ENCODE results near the gene ORM2. TPM values are rescaled to one million over a fixed set of nuclear protein-coding genes. Genes with fewer than 3 reads are reported as not detected.

The ORM2 gene
- total and polyA plus RNA-seq, 2 experiments from 2014 or later = 0.76 TPM

- Mint-ChIP-seq H3K4me1 (peaks cover 21% of the 10 kb centered on the region), H3K4me3 (peak overlapping the region; percentile 13; the same call in 1 of the 3 replicates), H3K9me3 (no peaks in the 10 kb centered on the region), H3K27ac (peak overlapping the region; percentile 96), H3K27me3 (ENCODE audit: insufficient read depth, low read depth, poor library complexity) (peaks cover 18% of the 10 kb centered on the region), H3K36me3 (ENCODE audit: low read depth) (peaks cover 80% of the 10 kb centered on the region)
- DNase-seq (ENCODE audit: low spot score) (no peak), ATAC-seq (no peak)
- no peaks in the 10 kb centered on the region for H3K4me1 ChIP-seq (ENCODE audit: insufficient read depth)
- H3K4me2 ChIP-seq = no peak overlapping the region
- H3K79me2 ChIP-seq (replicated peaks; ENCODE audit: insufficient read depth) = no peaks in the 10 kb centered on the region
- no peaks in the 10 kb centered on the region for H3K9me2 ChIP-seq (ENCODE audit: insufficient read depth)
- TF ChIP-seq ZNF331 (CRISPR knock-in tag; IDR thresholded peaks at IDR 0.05; ENCODE audit: low read depth) = no peak
- no peak for TF ChIP-seq POLR2AphosphoS5 (IDR thresholded peaks at IDR 0.05; ENCODE audit: low read depth)
- no peak for TF ChIP-seq ETS1 (IDR thresholded peaks at IDR 0.05)
- no peak for TF ChIP-seq CTCF (conservative IDR thresholded peaks at IDR 0.05; ENCODE audit: low read depth in 2 of 2)
- no peak for TF ChIP-seq ZNF114 (CRISPR knock-in tag; IDR thresholded peaks at IDR 0.05)
- no peak for TF ChIP-seq JUNB (IDR thresholded peaks at IDR 0.05; ENCODE audit: unreplicated experiment)
- TF ChIP-seq ZNF462 (CRISPR knock-in tag; IDR thresholded peaks at IDR 0.05) = no peak
- no peak for TF ChIP-seq NANOG (IDR thresholded peaks at IDR 0.05; ENCODE audit: borderline replicate concordance)
- TF ChIP-seq CREB1 (CRISPR knock-in tag; IDR thresholded peaks at IDR 0.05; ENCODE audit: low read depth) = no peak
- no peak for TF ChIP-seq REST (IDR thresholded peaks at IDR 0.05; ENCODE audit: unreplicated experiment)
- no peak for TF ChIP-seq STAT1 (IDR thresholded peaks at IDR 0.05; ENCODE audit: unreplicated experiment)
- H3K4me3 ChIP-seq = no peak overlapping the region
- peaks cover 15% of the 10 kb centered on the region; the same call in 1 of the 2 replicates for H3K36me3 ChIP-seq (ENCODE audit: insufficient read depth)
- H3K27me3 ChIP-seq (ENCODE audit: insufficient read depth) = no peaks in the 10 kb centered on the region
- no peaks in the 10 kb centered on the region for H4K20me1 ChIP-seq (replicated peaks; ENCODE audit: insufficient read depth)
- no peaks in the 10 kb centered on the region for H3F3A ChIP-seq (replicated peaks; ENCODE audit: low read depth)
- peak overlapping the region; percentile 74; the same call in 1 of the 2 replicates for H3K27ac ChIP-seq (ENCODE audit: low read depth)
- H2AFZ ChIP-seq = no peak overlapping the region
Measured at GRCh38 chr9:114349713-114350480, 20.2 kb downstream of the ORM2 start.
